ENCODE results near the gene THEMIS.

THEMIS gene

GRCh38 chr6:127914240-127914639, 13.4 kb upstream of the THEMIS start:
- H2AFZ ChIP-seq (ENCODE audit: low read depth, low read length), result no peak overlapping the region
- no peak for TF ChIP-seq CTCF (IDR thresholded peaks at IDR 0.05; ENCODE audit: low read depth, low read length)
- no peak for TF ChIP-seq EZH2phosphoT487 (IDR thresholded peaks at IDR 0.05; ENCODE audit: low read depth)
- H3K9me3 ChIP-seq (ENCODE audit: insufficient read depth, low read length), result no peaks in the 10 kb centered on the region

GRCh38 chr6:127912914-127913313, 12.1 kb upstream of the THEMIS start:
- TF ChIP-seq CTCF (IDR thresholded peaks at IDR 0.05; ENCODE audit: low read depth, low read length) (no peak), EZH2phosphoT487 (IDR thresholded peaks at IDR 0.05; ENCODE audit: low read depth) (no peak)
- no peaks in the 10 kb centered on the region for H3K9me3 ChIP-seq (ENCODE audit: insufficient read depth, low read length)
- H2AFZ ChIP-seq (ENCODE audit: low read depth, low read length), result no peak overlapping the region
- H3K4me1 ChIP-seq (ENCODE audit: low read length), result peaks cover 16% of the 10 kb centered on the region
- no peak overlapping the region for H3K4me2 ChIP-seq (ENCODE audit: low read length)
- no peak overlapping the region for H3K4me3 ChIP-seq (ENCODE audit: low read length)
- H3K79me2 ChIP-seq (ENCODE audit: low read length), result no peaks in the 10 kb centered on the region
- H3K36me3 ChIP-seq (replicated peaks; ENCODE audit: low read depth, low read length), result no peaks in the 10 kb centered on the region
- H3K27me3 ChIP-seq (ENCODE audit: low read depth, low read length), result no peaks in the 10 kb centered on the region
- H3K9ac ChIP-seq (ENCODE audit: low read length), result no peak overlapping the region
- no peak overlapping the region for H3K27ac ChIP-seq (ENCODE audit: low read length)
- H4K20me1 ChIP-seq (ENCODE audit: insufficient read depth, low read length), result no peaks in the 10 kb centered on the region

More at GRCh38 chr6:127914240-127914639, 13.4 kb upstream of the THEMIS start:
- H3K36me3 ChIP-seq (replicated peaks; ENCODE audit: low read depth, low read length), result no peaks in the 10 kb centered on the region
- H4K20me1 ChIP-seq (ENCODE audit: insufficient read depth, low read length), result no peaks in the 10 kb centered on the region
- H3K4me3 ChIP-seq (ENCODE audit: low read length), result no peak overlapping the region
- no peak overlapping the region for H3K27ac ChIP-seq (ENCODE audit: low read length)
- no peak overlapping the region for H3K4me2 ChIP-seq (ENCODE audit: low read length)
- H3K4me1 ChIP-seq (ENCODE audit: low read length), result peaks cover 9% of the 10 kb centered on the region; the same call in 1 of the 2 replicates
- H3K79me2 ChIP-seq (ENCODE audit: low read length), result no peaks in the 10 kb centered on the region
- no peak overlapping the region for H3K9ac ChIP-seq (ENCODE audit: low read length)
- no peaks in the 10 kb centered on the region for H3K27me3 ChIP-seq (ENCODE audit: low read depth, low read length)

- Histone ChIP-seq H4K20me1 (ENCODE audit: insufficient read depth, low read length) (no peaks in the 10 kb centered on the region), H3K36me3 (replicated peaks; ENCODE audit: low read depth, low read length) (no peaks in the 10 kb centered on the region), H3K4me1 (ENCODE audit: low read length) (peaks cover 18% of the 10 kb centered on the region), H3K4me3 (ENCODE audit: low read length) (peak overlapping the region; percentile 51), H3K4me2 (ENCODE audit: low read length) (peak overlapping the region; percentile 66), H3K79me2 (ENCODE audit: low read length) (no peaks in the 10 kb centered on the region), H3K9me3 (ENCODE audit: insufficient read depth, low read length) (no peaks in the 10 kb centered on the region), H3K27me3 (ENCODE audit: low read depth, low read length) (no peaks in the 10 kb centered on the region), H3K27ac (ENCODE audit: low read length) (no peak overlapping the region), H3K9ac (ENCODE audit: low read length) (no peak overlapping the region), H2AFZ (ENCODE audit: low read depth, low read length) (no peak overlapping the region)
- TF ChIP-seq EZH2phosphoT487 (IDR thresholded peaks at IDR 0.05; ENCODE audit: low read depth), result no peak
- TF ChIP-seq CTCF (IDR thresholded peaks at IDR 0.05; ENCODE audit: low read depth, low read length), result no peak
These were observed 7.2 kb upstream of the THEMIS start for GRCh38 chr6:127907960-127908640.

- no peaks in the 10 kb centered on the region for H3K79me2 ChIP-seq (ENCODE audit: low read length)
- H2AFZ ChIP-seq (ENCODE audit: low read depth, low read length), result no peak overlapping the region
- TF ChIP-seq EZH2phosphoT487 (IDR thresholded peaks at IDR 0.05; ENCODE audit: low read depth), result no peak
- TF ChIP-seq CTCF (IDR thresholded peaks at IDR 0.05; ENCODE audit: low read depth, low read length), result no peak
- no peak overlapping the region for H3K4me2 ChIP-seq (ENCODE audit: low read length)
- H3K27me3 ChIP-seq (ENCODE audit: low read depth, low read length), result no peaks in the 10 kb centered on the region
- H3K36me3 ChIP-seq (replicated peaks; ENCODE audit: low read depth, low read length), result no peaks in the 10 kb centered on the region
- no peak overlapping the region for H3K27ac ChIP-seq (ENCODE audit: low read length)
- no peaks in the 10 kb centered on the region for H3K9me3 ChIP-seq (ENCODE audit: insufficient read depth, low read length)
- H4K20me1 ChIP-seq (ENCODE audit: insufficient read depth, low read length), result no peaks in the 10 kb centered on the region
- no peak overlapping the region for H3K4me3 ChIP-seq (ENCODE audit: low read length)
- no peak overlapping the region for H3K9ac ChIP-seq (ENCODE audit: low read length)
- H3K4me1 ChIP-seq (ENCODE audit: low read length), result peaks cover 23% of the 10 kb centered on the region
These were observed 3.3 kb upstream of the THEMIS start for GRCh38 chr6:127904160-127904559.
